GM12865 (cell line): ENCODE measurements around the gene PNPLA8.

Experiments
- DNase-seq: peaks from one replicate; pipeline ENCODE4 v3.0.0; 2010; ENCODE audit warnings: low read depth
- H3K4me3 ChIP-seq: 2 replicates; pipeline ENCODE4 v1.5.1; 2011; ENCODE audit warnings: mild to moderate bottlenecking, low read depth, low read length, control low read depth
- TF ChIP-seq, protein P1 (sequence below): IDR thresholded peaks from 2 replicates; pipeline ENCODE4 v1.5.1; 2011; ENCODE audit warnings: low read length, control low read depth, low read depth, inconsistent platforms; ENCODE audit not compliant: insufficient read depth; ENCODE audit errors: missing control alignments

Gene PNPLA8

GRCh38 chr7:108434010-108434409 lies 91.9 kb downstream of the PNPLA8 start:
- no peak for DNase-seq
- TF ChIP-seq, protein P1, sequence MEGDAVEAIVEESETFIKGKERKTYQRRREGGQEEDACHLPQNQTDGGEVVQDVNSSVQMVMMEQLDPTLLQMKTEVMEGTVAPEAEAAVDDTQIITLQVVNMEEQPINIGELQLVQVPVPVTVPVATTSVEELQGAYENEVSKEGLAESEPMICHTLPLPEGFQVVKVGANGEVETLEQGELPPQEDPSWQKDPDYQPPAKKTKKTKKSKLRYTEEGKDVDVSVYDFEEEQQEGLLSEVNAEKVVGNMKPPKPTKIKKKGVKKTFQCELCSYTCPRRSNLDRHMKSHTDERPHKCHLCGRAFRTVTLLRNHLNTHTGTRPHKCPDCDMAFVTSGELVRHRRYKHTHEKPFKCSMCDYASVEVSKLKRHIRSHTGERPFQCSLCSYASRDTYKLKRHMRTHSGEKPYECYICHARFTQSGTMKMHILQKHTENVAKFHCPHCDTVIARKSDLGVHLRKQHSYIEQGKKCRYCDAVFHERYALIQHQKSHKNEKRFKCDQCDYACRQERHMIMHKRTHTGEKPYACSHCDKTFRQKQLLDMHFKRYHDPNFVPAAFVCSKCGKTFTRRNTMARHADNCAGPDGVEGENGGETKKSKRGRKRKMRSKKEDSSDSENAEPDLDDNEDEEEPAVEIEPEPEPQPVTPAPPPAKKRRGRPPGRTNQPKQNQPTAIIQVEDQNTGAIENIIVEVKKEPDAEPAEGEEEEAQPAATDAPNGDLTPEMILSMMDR, result no peak
- H3K4me3 ChIP-seq, result no peak overlapping the region

DNA sequence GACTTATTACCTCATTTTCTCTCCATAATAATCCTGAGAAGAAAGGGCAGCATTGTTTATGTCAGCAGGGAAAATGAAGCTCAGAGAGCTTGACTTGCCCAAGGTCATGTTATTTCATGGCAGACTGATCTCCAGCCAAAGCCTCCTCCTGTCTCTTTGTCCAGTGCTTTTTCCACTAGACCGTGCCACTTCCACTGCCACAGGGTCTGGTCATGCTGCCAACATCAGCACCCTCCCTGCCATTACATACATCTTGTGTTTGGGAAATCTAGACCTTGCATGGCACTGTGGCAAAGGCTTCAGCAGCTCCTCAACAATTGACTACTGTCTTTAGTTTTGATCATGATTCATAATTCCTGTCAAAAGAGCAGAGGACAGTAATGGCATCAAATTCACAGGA lies 94.8 kb downstream of the PNPLA8 start:
- DNase-seq, result no peak
- TF ChIP-seq, protein P1, result no peak

GRCh38 chr7:108430664-108431063 lies 95.3 kb downstream of the PNPLA8 start:
- TF ChIP-seq, protein P1, result no peak
- H3K4me3 ChIP-seq, result no peak overlapping the region
- DNase-seq, result no peak

More for the DNA sequence above, 94.8 kb downstream of the PNPLA8 start:
- H3K4me3 ChIP-seq, result no peak overlapping the region

DNA sequence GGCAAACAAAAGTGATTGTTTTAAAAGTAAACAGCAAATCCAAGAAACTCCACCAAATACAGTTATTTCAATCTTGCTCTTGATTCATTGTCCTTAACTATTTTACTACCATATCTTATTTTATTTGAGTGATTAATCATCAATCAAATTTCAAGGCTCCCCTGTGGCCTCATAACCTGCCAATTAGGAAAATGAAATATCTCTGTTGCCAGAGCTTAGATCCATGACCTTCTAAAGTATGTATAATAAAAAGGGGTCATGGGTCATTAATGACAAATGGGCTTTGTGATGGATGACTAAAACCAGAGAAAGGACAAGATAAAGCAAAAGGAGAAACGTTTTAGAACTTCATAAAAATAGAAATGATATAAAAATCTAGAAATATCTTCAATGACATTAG lies 98.2 kb downstream of the PNPLA8 start:
- H3K4me3 ChIP-seq, result no peak overlapping the region
- DNase-seq, result no peak
- TF ChIP-seq, protein P1, result no peak

- H3K4me3 ChIP-seq, result no peak overlapping the region
- TF ChIP-seq, protein P1, result no peak
Observed at GRCh38 chr7:108425714-108426275, 100.1 kb downstream of the PNPLA8 start.

GRCh38 chr7:108424013-108424412 lies 101.9 kb downstream of the PNPLA8 start:
- H3K4me3 ChIP-seq, result no peak overlapping the region
- TF ChIP-seq, protein P1, result no peak
- no peak for DNase-seq

More at GRCh38 chr7:108425714-108426275, 100.1 kb downstream of the PNPLA8 start:
- DNase-seq, result no peak

DNA sequence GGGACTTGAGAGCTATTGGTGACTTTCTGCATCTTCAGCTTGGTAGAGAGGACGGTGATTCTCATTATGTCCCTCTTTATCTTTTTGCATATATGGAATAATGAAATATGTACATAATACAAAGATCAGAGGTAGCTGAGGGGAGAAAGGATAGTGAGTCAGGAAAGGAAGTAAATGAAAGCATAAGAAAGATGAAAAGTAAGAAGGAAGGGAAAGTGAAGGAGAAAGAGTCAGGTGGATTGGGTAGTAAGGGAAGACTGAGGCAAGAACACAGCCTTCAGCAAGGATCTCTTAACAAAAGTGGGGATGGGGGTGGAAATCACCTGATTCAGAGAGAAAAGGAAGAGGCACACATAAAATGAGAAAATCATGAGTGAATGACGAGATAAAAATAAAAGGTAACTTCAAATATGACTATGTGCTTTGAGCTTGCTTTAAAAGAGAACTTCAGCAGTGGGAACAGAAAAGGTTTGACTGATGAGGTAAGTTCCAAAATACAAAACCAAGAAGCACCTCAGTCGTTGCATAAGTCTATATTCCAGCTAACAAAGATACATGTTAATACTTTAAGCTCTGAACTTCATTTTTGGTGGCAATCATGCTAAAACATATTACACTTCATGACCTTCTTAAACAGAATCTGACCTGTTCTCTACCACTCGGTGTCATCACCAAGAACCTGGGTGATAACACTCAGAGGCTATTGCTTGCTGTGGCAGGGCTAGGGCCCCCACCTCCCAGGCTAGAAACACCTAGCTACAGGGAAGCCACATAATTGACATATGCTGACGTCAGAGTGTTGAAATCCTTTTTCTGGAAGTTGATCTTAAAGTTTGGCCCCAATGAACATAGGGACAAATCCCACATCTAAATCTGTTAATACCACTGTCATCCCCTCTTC lies 102.6 kb downstream of the PNPLA8 start:
- TF ChIP-seq, protein P1, result no peak
- DNase-seq, result no peak
- no peak overlapping the region for H3K4me3 ChIP-seq
